GM21786 (cell line): ENCODE results near the gene TNK2.
"Not testable (repeated sequence)": the region's sequence is repeated elsewhere in the genome, so short reads cannot be mapped to it uniquely, and the experiment has no call there.

Experiments
- ATAC-seq: cut with Tn5 transposase; IDR thresholded peaks from one replicate; pipeline ENCODE4 v1.9.1; 2021; ENCODE audit not compliant: unreplicated experiment

The TNK2 gene

DNA sequence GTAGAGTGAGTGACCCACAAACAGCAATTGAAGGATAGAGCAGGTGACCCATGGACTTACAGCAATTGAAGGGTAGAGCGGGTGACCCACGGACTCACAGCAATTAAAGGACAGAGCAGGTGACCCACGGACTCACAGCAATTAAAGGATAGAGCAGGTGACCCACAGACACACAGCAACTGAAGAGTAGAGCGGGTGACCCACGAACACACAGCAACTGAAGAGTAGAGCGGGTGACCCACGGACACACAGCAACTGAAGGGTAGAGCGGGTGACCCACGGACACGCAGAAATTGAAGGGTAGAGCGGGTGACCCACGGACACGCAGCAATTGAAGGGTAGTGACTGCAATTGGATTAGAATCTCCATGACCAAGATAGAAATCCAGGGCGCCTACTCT is 9.8 kb upstream of the TNK2 start:
- ATAC-seq = no peak

DNA sequence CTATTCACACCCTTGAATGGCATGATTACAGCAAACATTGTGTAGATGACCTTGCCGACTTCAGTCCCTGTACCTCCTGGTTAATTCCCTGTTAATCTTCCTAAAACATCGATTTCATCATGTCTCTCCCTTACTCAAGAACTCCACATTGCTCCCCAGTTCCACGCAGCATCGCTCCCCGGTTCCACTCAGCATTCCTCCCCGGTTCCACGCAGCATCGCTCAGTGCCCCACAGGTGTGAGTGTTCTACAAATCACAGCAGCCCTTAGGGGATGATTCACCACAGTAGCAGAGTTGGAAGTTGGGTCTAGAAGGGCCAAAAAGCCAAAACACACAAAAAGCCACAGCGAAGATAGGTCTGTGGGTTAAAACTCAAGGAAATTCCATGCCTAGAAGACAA is 8.6 kb upstream of the TNK2 start:
- ATAC-seq = no peak

DNA sequence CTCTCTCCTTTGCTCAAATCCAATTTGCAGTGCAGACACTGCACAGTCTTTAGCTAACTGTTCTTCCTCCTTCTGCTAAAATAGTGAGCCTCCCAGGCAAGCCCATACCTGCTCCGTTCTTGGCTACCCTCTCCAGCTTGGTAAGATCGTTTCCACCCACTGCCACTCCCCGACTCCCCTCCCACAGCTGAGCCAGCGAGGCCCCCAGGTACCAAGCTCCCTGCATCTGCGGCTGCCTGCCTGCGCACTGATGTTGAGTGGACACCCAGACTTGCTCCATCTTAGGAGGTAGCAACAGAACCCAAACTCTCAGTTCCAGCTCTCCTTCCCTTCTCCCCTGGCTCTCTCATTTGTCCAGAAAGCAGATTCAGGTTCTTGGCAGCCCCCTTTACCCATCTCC is 7.9 kb upstream of the TNK2 start:
- no peak for ATAC-seq

DNA sequence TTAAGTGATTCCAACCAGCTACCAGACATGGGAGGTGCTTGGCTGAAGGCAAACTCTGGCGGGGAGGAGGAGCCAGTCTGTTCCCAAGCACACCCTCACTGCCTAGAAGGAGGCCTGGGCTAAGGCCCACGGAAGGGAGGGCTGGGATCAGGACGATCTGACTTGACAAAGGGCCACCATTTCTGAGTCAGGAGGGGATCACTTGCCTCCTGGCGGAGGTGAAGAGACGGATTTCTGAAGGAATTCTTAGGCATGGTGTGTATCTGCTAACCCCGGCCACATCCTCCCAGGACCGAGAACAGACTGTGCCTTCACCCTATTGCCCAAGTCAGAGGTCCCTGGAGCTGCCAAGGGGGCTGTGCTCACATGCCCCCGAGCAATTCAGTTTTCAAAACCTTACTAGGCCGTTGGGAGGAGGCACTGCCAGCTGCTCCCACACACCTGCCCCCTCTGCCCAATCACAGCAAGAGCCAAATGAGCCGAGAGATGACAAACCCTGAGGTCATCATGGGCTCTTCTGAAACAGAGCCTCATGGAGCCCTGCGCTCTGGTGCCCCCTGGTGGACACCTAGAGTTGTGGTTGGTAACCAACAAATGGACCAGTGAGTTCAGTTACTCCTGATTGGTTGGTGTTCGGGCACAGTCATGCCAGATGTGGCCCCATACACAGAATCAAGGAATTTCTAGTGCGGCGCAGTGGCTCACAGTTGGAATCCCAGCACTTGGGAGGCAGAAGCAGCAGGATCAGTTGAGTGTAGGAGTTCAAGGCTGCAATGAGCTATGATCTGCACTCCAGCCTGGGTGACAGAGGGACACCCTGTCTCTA is 6.5 kb upstream of the TNK2 start:
- ATAC-seq = peak; percentile 94

DNA sequence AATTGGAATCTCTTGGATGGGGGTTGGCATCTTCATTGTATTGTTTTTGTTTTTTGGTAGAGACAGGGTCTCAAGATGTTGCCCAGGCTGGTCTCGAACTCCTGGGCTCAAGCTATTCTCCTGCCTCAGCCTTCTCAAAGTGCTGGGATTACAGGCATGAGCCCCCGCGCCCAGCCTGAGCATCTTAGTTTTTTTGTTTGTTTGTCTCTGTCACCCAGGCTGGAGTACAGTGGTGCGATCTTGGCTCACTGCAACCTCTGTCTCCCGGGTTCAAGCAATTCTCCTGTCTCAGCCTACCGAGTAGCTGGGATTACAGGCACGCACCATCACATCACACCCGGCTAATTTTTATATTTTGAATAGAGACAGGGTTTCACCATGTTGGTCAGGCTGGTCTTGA is 5.8 kb upstream of the TNK2 start:
- not testable (repeated sequence) for ATAC-seq

DNA sequence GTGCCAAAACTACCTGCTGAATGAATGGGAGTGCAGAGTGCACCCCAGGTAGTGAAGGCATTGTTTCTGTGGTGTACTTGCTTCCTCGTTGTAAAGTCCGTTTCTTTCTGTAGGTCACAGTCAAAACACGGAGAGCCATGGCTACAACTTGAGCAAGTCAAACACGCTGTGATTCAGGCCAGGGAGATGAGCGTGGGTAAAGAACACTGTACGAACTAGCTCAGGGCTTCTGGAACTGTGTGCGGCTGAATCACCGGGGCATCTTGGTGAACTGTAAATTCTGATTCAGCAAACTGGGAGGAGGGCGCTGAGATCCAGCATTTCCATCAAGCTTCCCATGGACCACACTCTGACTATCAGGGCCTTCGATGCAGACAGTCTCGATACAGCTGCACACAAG is 5.0 kb upstream of the TNK2 start:
- ATAC-seq = no peak

DNA sequence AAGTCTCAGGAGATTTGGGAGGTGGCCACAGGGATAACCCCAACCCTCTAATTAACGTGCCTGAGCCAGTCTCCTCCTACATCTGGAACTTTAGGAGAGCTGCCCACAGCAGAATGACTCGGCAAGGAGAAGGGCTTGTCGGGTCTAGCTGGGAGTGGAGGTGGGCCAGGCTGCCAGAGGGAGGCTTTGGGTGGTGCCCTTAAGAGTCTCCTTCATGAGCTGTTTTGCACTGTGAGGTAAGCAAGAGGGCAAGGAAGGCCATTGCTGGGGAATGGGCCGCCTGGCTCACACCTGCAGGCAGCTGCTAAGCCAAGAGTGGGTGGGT is 3.6 kb upstream of the TNK2 start:
- no peak for ATAC-seq

DNA sequence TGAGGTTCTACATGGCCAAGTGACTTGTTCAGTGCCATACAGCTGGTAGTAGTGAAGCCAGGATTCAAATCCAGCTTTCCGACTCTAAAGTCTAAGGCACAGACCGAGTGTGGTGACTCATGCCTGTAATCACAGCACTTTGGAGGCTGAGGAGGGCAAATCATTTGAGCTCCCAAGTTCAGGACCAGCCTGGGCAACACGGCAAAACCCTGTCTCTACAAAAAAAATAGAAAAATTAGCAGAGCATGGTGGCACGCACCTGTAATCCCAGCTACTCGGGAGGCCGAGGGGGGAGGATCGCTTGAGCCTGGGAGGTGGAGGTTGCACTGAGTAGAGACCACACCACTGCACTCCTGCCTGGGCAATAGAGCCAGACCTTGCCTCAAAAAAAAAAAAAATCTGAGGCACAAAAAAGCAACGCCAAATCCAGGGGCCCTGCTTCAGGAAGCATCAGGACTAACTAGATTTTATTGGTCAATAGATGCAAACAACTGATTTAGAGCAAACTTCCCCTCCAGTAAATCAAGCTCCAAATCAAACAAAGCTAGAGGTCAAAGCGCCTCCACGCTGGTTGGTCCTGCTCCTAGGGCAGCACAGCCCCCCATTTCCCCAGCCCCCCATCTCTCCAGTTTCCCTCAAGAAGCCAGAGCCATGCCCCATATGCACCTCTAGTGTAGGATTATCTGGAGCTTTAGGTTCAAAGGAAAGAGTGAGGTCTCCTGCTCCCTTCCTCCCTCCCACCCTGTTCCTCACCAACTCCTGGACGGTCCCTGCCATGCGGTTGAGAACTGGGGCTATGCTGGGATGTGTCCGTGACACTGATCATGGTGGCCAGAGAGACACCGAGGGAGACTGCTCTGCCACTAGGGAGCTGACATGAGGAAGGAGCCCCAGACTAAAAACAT is 2.9 kb upstream of the TNK2 start:
- ATAC-seq = no peak

DNA sequence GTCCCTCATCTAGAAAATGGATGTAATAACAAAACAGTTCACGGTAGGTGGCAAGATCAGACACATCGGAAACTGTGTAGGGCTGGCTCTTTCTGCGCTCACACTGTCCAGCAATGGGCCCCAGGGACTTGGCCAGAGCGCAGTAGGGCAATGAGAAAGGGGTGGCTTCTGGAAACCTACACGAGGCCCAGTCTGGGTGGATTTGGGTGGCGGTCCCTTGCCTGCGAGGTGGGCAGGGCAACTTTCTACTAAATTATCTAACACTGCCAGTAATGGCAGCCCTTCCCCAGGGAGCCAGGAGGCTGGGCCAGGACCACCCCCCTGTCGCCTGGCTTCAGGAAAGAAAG is 2.1 kb upstream of the TNK2 start:
- no peak for ATAC-seq

DNA sequence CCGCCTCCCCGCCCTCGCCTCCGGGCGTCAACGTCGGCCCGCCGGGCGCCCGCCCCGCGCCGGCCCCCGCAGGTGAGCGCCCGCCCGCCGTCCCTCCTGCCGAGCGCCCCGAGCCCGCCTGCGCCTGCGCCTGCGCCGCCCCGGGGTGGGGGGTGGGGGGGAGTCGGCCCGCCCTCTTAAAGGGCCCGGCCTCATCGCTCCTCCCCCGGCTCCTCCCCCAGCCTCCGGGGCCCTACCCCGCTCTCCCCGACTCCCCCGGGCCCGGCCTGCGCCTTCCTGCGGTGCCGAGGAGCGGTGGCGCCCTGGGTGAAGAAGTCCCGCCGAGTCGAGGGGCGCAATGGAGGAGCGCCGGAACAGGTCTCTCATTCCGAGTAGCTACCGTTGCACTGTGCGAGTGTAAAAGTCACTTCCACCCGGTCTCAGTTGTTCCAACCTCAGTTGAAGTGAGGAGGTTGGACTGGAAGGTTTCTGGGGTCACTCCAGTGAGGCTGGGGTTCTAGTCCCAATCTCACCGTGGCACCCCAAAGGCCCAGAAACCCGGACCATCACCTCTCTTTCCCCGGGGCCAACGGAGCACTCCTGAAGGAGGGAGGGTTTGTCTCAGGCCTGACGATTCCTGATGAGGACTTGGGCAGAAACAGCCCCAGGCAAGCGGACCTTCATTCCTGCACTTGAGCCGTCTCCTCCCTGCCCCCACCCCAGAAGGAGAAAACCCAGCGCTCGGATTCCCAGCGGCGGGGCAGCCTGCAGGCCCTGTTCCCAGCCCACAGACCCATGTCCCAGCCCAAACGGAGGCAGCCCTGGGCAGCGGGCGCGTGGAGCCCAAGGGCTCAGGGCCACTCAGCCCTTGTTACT is 1.5 kb upstream of the TNK2 start:
- ATAC-seq = peak; percentile 35

DNA sequence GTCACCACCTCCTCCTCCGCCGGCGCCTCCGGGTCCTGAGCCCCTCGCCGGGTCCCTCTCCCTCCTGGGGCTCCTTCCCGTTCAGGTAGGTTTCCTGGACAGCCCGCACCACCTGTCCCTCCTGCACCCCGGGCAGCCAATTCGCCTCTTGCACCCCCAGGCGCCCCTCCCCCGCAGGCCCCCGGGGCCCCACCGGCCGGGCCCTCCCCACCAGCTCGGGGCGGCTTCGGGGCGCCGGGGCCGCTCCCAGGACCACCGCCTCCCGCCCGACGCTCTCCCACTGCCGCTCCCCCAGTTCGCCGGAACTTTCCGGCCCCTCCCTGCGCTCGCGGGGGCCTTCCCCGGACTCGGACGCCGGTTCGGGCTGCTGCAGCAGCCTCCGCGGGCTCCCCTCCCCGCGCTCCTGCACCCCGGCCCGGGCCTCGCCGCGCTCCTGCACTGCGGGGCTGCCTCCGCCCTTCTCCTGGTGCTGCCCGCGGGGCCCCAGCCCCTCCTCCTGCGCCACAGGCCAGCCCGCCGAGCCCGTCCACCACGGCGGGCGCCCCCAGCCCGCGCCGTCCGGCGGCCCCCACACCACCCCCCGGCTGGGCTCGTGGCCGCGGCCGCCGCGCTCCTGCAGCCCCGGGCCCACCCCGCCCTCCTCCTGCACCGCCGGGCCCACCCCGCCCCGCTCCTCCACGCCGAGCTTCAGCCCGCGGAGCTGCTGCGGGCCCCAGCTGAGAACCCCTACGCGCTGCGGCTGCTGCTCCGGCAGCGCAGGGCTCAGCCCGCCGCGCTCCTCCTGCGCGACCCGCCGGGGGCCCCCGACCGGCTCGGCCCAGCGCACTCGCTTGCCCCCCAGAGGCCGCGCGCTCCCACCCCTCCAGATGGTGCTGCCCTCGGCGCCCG is 587 bp upstream of the TNK2 start:
- peak; percentile 15 for ATAC-seq

DNA sequence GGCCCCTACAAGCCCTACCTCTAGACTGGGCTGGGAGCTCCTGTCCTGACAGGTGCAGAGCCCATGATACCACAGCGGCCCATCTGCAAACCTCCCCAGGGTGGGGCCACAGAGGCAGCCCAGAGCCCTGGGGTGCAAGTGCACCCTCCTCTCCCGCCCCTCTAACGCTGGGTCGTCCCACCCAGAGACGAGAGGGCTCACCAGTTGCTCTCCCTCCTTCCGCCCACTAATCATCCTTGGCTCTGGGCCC is 742 bp downstream of the TNK2 start:
- no peak for ATAC-seq

DNA sequence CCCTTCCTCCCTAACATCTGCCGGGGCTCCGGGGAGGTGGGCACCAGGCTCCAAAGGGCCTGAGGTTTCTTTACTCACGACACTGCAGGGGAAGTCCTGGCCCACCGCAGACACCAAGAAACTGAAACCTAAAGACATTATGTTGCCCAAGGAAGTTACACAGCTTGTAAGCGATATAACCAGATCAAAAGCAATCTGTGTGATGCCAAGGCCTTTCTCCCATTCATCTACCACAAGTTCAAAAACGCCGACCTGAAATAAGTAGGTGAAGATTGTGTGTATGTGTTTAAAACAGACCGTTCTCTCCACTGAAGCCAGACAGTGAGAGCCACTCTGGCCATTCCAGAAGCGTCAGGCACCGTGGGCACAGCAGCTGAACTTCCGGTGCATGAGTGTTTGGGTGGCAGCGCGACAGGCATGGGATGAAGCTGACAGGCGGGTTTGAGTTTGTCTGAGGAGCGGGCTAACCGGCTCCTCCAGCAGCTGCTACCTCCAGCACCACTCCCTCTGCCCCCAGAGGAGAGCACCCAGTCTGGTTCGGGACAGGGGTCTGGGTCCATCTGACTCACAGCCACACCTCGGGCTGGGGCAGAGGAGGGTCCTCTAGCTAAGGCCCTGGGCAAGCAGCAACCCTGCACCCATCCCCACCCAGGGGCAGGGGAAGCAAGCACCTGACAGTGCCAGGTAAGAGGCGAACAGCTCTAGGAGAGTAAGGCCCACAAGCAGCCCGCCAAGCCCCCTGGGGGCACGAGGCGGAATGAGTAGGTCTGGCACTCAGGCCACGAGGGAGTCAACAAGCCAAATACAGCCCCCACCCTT is 1.3 kb downstream of the TNK2 start:
- ATAC-seq = peak; percentile 10

DNA sequence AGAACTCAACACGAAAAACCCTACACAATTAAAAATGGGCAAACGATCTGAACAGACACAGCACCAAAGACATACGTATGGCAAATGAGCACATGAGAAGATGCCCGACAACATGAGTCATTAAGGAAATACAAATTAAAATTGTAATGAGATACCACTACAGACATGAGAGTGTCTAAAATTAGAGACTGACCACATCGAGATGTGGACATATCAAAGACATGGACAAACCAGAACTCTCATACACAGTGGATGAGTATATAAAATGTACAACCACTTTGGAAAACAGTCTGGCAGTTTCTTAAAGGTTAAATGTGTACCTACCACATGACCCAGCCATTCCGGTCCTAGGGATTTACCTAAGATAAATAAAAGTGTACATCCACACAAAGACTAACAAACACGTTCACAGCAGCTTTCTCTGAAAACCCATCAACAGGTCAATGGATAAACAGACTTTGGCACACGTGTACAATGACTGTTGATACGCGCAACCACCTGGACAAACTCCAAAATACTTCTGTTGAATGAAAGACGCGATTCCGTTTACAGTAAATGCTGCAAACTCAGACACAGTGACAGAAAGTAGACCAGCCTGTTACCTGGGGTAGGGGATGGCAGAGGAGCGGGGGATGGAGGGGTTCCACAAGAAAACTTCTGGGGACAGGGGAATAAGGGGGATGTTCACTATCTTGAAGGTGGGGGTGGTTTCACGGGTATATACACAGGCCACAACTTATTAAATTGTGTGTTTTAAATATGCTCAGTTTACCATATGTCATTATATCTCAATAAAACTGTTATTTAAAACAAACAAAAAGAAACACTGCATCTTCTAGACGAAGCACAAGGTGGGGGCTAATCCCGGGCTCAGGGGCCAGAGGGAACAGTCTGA is 2.1 kb downstream of the TNK2 start:
- ATAC-seq = no peak

DNA sequence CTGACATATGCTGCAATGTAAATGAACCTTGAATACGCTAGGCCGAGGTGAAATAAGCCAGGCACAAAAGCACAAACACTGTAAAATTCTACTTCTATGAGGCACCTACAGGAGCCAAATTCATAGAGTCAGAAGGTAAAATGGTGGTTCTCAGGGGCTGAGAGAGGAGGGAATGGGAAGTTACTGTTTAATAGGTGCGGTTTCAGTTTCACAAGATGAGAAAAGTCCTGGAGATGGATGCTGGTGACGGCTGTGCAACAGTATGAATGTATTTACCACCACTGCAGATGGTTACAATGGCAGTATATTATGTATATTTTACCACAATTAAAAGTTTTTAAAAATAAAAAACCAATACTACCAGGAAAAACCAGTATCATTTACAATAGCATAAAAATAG is 4.0 kb downstream of the TNK2 start:
- no peak for ATAC-seq

DNA sequence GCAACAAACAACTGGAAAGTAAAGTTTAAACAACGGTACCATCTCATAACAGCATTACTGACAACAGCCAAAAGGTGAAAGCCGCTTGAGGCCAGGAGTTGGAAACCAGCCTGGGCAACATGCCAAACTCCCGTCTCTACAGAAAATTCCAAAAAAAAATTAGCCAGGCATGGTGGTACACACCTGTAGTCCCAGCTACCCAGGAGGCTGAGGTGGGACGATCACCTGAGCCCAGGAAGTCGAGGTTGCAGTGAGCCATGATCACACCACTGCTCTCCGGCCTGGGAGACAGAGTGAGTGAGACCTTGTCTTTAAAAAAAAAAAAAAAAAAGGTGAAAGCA is 4.4 kb downstream of the TNK2 start:
- no peak for ATAC-seq

DNA sequence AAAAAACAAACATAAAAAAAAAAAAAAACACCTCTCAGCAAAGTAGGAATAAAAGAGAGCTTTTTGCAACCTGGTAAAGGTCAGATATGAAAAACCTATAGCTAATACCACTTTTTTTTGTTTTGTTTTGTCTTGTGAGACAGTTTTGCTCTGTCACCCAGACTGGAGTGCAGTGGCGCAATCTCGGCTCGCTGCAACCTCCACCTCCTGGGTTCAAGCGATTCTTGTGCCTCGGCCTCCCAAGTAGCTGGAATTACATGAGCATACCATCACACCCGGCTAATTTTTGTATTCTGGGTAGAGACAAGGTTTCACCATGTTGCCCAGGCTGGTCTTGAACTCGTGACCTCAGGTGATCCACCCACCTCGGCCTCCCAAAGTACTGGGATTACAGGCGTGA is 5.7 kb downstream of the TNK2 start:
- not testable (repeated sequence) for ATAC-seq

DNA sequence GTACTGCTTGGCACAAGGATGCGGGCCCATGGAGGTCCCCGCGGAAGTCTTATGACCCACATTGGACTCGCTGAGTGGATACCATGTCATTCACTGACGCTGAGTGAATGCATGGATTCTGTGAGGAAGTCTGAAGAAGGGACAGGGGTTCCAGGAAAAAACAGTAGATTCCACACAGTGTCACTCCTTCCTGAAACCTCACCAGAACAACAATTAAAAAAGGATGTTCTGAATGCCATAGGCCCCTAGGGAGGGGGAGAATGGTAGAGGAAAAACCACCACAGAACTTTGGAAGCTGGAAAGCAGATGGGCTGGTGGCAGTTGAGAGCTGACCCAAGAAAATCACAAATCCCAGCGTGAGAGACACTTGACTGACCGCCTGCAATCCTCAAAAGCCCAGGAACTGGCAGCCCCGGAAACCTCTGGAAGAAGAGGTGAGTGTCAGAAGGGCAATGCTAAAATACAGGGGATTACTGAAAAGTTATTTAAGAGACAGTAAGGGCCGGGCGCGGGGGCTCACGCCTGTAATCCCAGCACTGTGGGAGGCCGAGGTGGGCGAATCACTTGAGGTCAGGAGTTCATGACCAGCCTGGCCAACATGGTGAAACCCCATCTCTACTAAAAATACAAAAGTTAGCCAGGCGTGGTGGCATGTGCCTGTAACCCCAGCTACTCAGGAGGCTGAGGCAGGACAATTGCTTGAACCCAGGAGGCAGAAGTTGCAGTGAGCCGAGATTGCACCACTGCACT is 6.3 kb downstream of the TNK2 start:
- ATAC-seq = not testable (repeated sequence)
